Measurements from ENCODE around the gene RASIP1.

GRCh38 chr19:48714759-48715675 lies 25.4 kb downstream of the RASIP1 start:
- no peak for TF ChIP-seq POLR2A (IDR thresholded peaks at IDR 0.05)
- no peak for TF ChIP-seq CTCF (IDR thresholded peaks at IDR 0.05)
